Vagina (tissue), 2 donors: ENCODE results near the gene PBXIP1.

Source experiments
- CTCF ChIP-seq, 3 experiments: fragments of 450-650 bp in 2 of 3; fragments of 200-600 bp in 1 of 3; sonication (generic) in 1 of 3; IDR thresholded peaks; one replicate each; pipeline ENCODE4 v1.5.1; 2017 to 2019; ENCODE audit warnings: antibody characterized with exemption in 3 of 3, mild to moderate bottlenecking in 2 of 3, moderate library complexity in 2 of 3
- POLR2A ChIP-seq, 2 donors: fragments of 450-650 bp; IDR thresholded peaks; one replicate each; pipeline ENCODE4 v1.6.1; 2017; ENCODE audit warnings: antibody characterized with exemption in 2 of 2, mild to moderate bottlenecking in 2 of 2, moderate library complexity in 2 of 2
- POLR2AphosphoS5 ChIP-seq, 2 donors: sonication (generic); formaldehyde crosslinking; IDR thresholded peaks; one replicate each; pipeline ENCODE4 v1.9.0; 2017; ENCODE audit warnings: antibody characterized with exemption in 2 of 2, mild to moderate bottlenecking in 2 of 2, low read depth in 1 of 2; ENCODE audit not compliant: insufficient read depth in 1 of 2

GRCh38 chr1:154972517-154973343, 16.8 kb upstream of the PBXIP1 start:
- TF ChIP-seq CTCF (IDR thresholded peaks at IDR 0.05) (no peak), POLR2AphosphoS5 (IDR thresholded peaks at IDR 0.05; ENCODE audit: insufficient read depth in 1 of 2, low read depth in 1 of 2) (peak; percentile 52 to 82), POLR2A (IDR thresholded peaks at IDR 0.05) (no peak)
